PC-3 (cell line): ENCODE results near the gene CD79A. TPM values are rescaled to one million over a fixed set of nuclear protein-coding genes. Genes with fewer than 3 reads are reported as not detected.

Experiments
- ATAC-seq: fragments of 200-7000 bp; cut with Tn5 transposase; 2 replicates; pipeline ENCODE4 v1.9.1; 2020; ENCODE audit warnings: mild to moderate bottlenecking, moderate library complexity
- BruUV-seq: library from RNA; stranded (reverse); fragments of 400-500 nt; replicated peaks from 2 replicates; lab custom pipeline; 2021; lab: Mats Ljungman, UMichigan
- CTCF ChIA-PET: fragments of 300-600 bp; sonication (Branson Sonifier 250); formaldehyde crosslinking; loops from one replicate; lab custom pipeline; 2022; ENCODE audit warnings: antibody characterized with exemption; lab: Charles Lee
- POLR2A ChIA-PET: fragments of 300-600 bp; sonication (Branson Sonifier 250); formaldehyde crosslinking; loops from one replicate; lab custom pipeline; 2022; ENCODE audit warnings: antibody characterized with exemption; ENCODE audit not compliant: unreplicated experiment; lab: Charles Lee
- DNase-seq: peaks from one replicate; pipeline ENCODE4 v3.0.0-alpha.2; 2015
- H2AFZ ChIP-seq: fragments of 300-600 bp; sonication (generic); 2 replicates; pipeline ENCODE4 v1.6.0; 2016; ENCODE audit warnings: antibody characterized with exemption, low read length
- H3F3A ChIP-seq: fragments of 300-600 bp; sonication (generic); one replicate; pipeline ENCODE4 v1.6.0; 2017; ENCODE audit warnings: antibody characterized with exemption, low read length, control low read depth, mild to moderate bottlenecking; ENCODE audit not compliant: unreplicated experiment
- H3K27ac ChIP-seq: fragments of 300-600 bp; sonication (generic); 2 replicates; pipeline ENCODE4 v1.5.1; 2016; ENCODE audit warnings: mild to moderate bottlenecking, low read length
- H3K27me3 ChIP-seq: fragments of 300-600 bp; sonication (generic); 2 replicates; pipeline ENCODE4 v1.6.1; 2016; ENCODE audit warnings: low read length, mixed read lengths
- H3K36me3 ChIP-seq: fragments of 300-600 bp; sonication (generic); 2 replicates; pipeline ENCODE4 v1.6.1; 2016; ENCODE audit warnings: low read depth, mixed run types, low read length, mixed read lengths
- H3K4me1 ChIP-seq: fragments of 300-600 bp; sonication (generic); 2 replicates; pipeline ENCODE4 v1.5.1; 2016; ENCODE audit warnings: low read length; ENCODE audit not compliant: insufficient read depth
- H3K4me2 ChIP-seq: fragments of 300-600 bp; sonication (generic); 2 replicates; pipeline ENCODE4 v1.6.0; 2016; ENCODE audit warnings: low read length
- H3K4me3 ChIP-seq: fragments of 300-600 bp; sonication (generic); 2 replicates; pipeline ENCODE4 v1.5.1; 2016; ENCODE audit warnings: mild to moderate bottlenecking, low read length, mixed read lengths
- H3K79me2 ChIP-seq: fragments of 300-600 bp; sonication (generic); 2 replicates; pipeline ENCODE4 v1.6.1; 2017; ENCODE audit warnings: low read length, mixed read lengths
- H3K9ac ChIP-seq: fragments of 300-600 bp; sonication (generic); 2 replicates; pipeline ENCODE4 v1.6.0; 2016; ENCODE audit warnings: mild to moderate bottlenecking, low read length
- H3K9me2 ChIP-seq: fragments of 300-600 bp; sonication (generic); replicated peaks from 2 replicates; pipeline ENCODE4 v1.6.1; 2016; ENCODE audit warnings: mixed run types, low read length, mixed read lengths
- H3K9me3 ChIP-seq: fragments of 300-600 bp; sonication (generic); 2 replicates; pipeline ENCODE4 v1.6.1; 2016; ENCODE audit warnings: low read length, mixed read lengths
- H4K20me1 ChIP-seq: fragments of 300-600 bp; sonication (generic); 2 replicates; pipeline ENCODE4 v1.6.1; 2016; ENCODE audit warnings: low read length, mixed read lengths
- EZH2 ChIP-seq: fragments of 300-600 bp; sonication (generic); IDR thresholded peaks from one replicate; pipeline ENCODE4 v1.6.1; 2017; ENCODE audit warnings: antibody characterized with exemption, mild to moderate bottlenecking, low read length; ENCODE audit not compliant: unreplicated experiment
- EZH2phosphoT487 ChIP-seq: fragments of 300-600 bp; sonication (generic); IDR thresholded peaks from 2 replicates; pipeline ENCODE4 v1.6.1; 2018; ENCODE audit warnings: mild to moderate bottlenecking, antibody characterized with exemption, low read length, borderline replicate concordance
- intact Hi-C: fragments of 100-400 bp; cut with micrococcal nuclease; formaldehyde crosslinking; loops from 2 replicates; pipeline ENCODE4 v1.9.0; 2023
- total RNA-seq: library from RNA; depleted of rRNA; stranded (reverse); fragments of >200 nt; gene quantifications from 2 replicates; pipeline ENCODE4 v1.2.3, GENCODE V29; 2014
- TF ChIP-seq, protein P1 (sequence below): fragments of 300-600 bp; sonication (generic); conservative IDR thresholded peaks from 2 replicates; pipeline ENCODE4 v1.5.1; 2017; ENCODE audit warnings: antibody characterized with exemption, low read depth, mild to moderate bottlenecking, low read length

CD79A gene
- total RNA-seq, 1 experiment from 2014 or later = 0.11 TPM

GRCh38 chr19:41905273-41906002 is 28.4 kb downstream of the CD79A start:
- ChIA-PET CTCF (no interaction called here), POLR2A (no interaction called here)
- intact Hi-C loops = no loop called here
- no TSS peak for BruUV-seq
- Histone ChIP-seq H2AFZ (no peak overlapping the region), H3K9me3 (no peaks in the 10 kb centered on the region), H3F3A (no peaks in the 10 kb centered on the region), H3K36me3 (peaks cover 21% of the 10 kb centered on the region; the same call in 1 of the 2 replicates), H3K79me2 (no peaks in the 10 kb centered on the region), H3K4me2 (no peak overlapping the region), H3K9me2 (no peaks in the 10 kb centered on the region), H3K4me3 (no peak overlapping the region), H3K27me3 (no peaks in the 10 kb centered on the region), H3K4me1 (peaks cover 18% of the 10 kb centered on the region), H3K27ac (no peak overlapping the region), H4K20me1 (no peaks in the 10 kb centered on the region), H3K9ac (no peak overlapping the region)
- ATAC-seq = no peak
- TF ChIP-seq EZH2 = no peak
- no peak for TF ChIP-seq EZH2phosphoT487
- TF ChIP-seq, protein P1, sequence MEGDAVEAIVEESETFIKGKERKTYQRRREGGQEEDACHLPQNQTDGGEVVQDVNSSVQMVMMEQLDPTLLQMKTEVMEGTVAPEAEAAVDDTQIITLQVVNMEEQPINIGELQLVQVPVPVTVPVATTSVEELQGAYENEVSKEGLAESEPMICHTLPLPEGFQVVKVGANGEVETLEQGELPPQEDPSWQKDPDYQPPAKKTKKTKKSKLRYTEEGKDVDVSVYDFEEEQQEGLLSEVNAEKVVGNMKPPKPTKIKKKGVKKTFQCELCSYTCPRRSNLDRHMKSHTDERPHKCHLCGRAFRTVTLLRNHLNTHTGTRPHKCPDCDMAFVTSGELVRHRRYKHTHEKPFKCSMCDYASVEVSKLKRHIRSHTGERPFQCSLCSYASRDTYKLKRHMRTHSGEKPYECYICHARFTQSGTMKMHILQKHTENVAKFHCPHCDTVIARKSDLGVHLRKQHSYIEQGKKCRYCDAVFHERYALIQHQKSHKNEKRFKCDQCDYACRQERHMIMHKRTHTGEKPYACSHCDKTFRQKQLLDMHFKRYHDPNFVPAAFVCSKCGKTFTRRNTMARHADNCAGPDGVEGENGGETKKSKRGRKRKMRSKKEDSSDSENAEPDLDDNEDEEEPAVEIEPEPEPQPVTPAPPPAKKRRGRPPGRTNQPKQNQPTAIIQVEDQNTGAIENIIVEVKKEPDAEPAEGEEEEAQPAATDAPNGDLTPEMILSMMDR = no peak
- DNase-seq = no peak

GRCh38 chr19:41906271-41906670 is 29.2 kb downstream of the CD79A start:
- no TSS peak for BruUV-seq
- DNase-seq = no peak
- Histone ChIP-seq H3F3A (no peaks in the 10 kb centered on the region), H3K9ac (no peak overlapping the region), H3K9me3 (no peaks in the 10 kb centered on the region), H3K4me1 (peaks cover 18% of the 10 kb centered on the region), H3K36me3 (peaks cover 21% of the 10 kb centered on the region; the same call in 1 of the 2 replicates), H3K4me2 (no peak overlapping the region), H3K27ac (no peak overlapping the region), H3K79me2 (no peaks in the 10 kb centered on the region), H3K4me3 (no peak overlapping the region), H3K27me3 (no peaks in the 10 kb centered on the region), H3K9me2 (no peaks in the 10 kb centered on the region), H2AFZ (no peak overlapping the region), H4K20me1 (no peaks in the 10 kb centered on the region)
- no peak for TF ChIP-seq EZH2
- TF ChIP-seq EZH2phosphoT487 = no peak
- TF ChIP-seq, protein P1 = no peak
- ChIA-PET CTCF (no interaction called here), POLR2A (no interaction called here)
- intact Hi-C loops = no loop called here
- ATAC-seq = no peak

- Histone ChIP-seq H3K9ac (no peak overlapping the region), H3F3A (no peaks in the 10 kb centered on the region), H3K9me3 (no peaks in the 10 kb centered on the region), H2AFZ (no peak overlapping the region), H3K27ac (no peak overlapping the region), H3K79me2 (no peaks in the 10 kb centered on the region), H3K36me3 (peaks cover 21% of the 10 kb centered on the region; the same call in 1 of the 2 replicates), H3K4me3 (no peak overlapping the region), H3K27me3 (peaks cover 6% of the 10 kb centered on the region), H3K4me1 (peaks cover 18% of the 10 kb centered on the region), H3K9me2 (no peaks in the 10 kb centered on the region), H4K20me1 (no peaks in the 10 kb centered on the region), H3K4me2 (no peak overlapping the region)
- no peak for ATAC-seq
- ChIA-PET POLR2A (no interaction called here), CTCF (no interaction called here)
- no peak for DNase-seq
- intact Hi-C loops = no loop called here
- BruUV-seq = TSS peak; percentile 8
- TF ChIP-seq EZH2 (no peak), EZH2phosphoT487 (no peak)
- TF ChIP-seq, protein P1 = no peak
Observed at GRCh38 chr19:41906916-41907680, 30.0 kb downstream of the CD79A start.
